Natural killer cell (primary cell): Measurements from ENCODE around the gene ELAVL1. TPM values are rescaled to one million over a fixed set of nuclear protein-coding genes. Genes with fewer than 3 reads are reported as not detected.
A peak's percentile ranks its signal among the peaks of the same experiment; 100 is the strongest.
"Not testable (repeated sequence)": the region's sequence is repeated elsewhere in the genome, so short reads cannot be mapped to it uniquely, and the experiment has no call there.

Experiments
- ATAC-seq, 3 donors: fragments of 150-1000 bp in 2 of 3; fragments of 200-7000 bp in 1 of 3; cut with Tn5 transposase; 1 replicate in 1 of 3; 2 replicates in 2 of 3; pipeline ENCODE4 v1.10.0; 2021; ENCODE audit warnings: mild to moderate bottlenecking in 2 of 3, moderate library complexity in 2 of 3
- DNase-seq, 2 donors: peaks; one replicate each; pipeline versions ENCODE4 v3.0.0 to v3.0.0-alpha.2; 2013 to 2021; ENCODE audit warnings: mixed read lengths in 1 of 2
- H3K27ac ChIP-seq: one replicate; pipeline ENCODE4 v1.5.1; 2013; ENCODE audit warnings: mild to moderate bottlenecking, low read length
- H3K27me3 ChIP-seq: one replicate; pipeline ENCODE4 v1.6.1; 2013; ENCODE audit warnings: low read length; ENCODE audit not compliant: control insufficient read depth, insufficient read depth
- H3K36me3 ChIP-seq: one replicate; pipeline ENCODE4 v1.6.1; 2013; ENCODE audit warnings: low read length; ENCODE audit not compliant: control insufficient read depth, insufficient read depth
- H3K4me1 ChIP-seq: one replicate; pipeline ENCODE4 v1.6.1; 2013; ENCODE audit warnings: low read length; ENCODE audit not compliant: control insufficient read depth, insufficient read depth
- H3K4me3 ChIP-seq: one replicate; pipeline ENCODE4 v1.5.1; 2013; ENCODE audit warnings: low read length
- H3K9me3 ChIP-seq: one replicate; pipeline ENCODE4 v1.6.1; 2013; ENCODE audit warnings: low read length; ENCODE audit not compliant: control insufficient read depth, insufficient read depth
- H3K27ac Mint-ChIP-seq, 2 donors: one replicate each; pipeline ENCODE4 v1.8.0; 2022; ENCODE audit warnings: mild to moderate bottlenecking in 2 of 2, mixed read lengths in 2 of 2, moderate library complexity in 1 of 2
- H3K27me3 Mint-ChIP-seq, 2 donors: one replicate each; pipeline ENCODE4 v1.8.0; 2022; ENCODE audit warnings: low read depth in 2 of 2, mixed read lengths in 2 of 2
- H3K36me3 Mint-ChIP-seq: one replicate; pipeline ENCODE4 v1.8.0; 2022; ENCODE audit warnings: mixed read lengths
- H3K4me1 Mint-ChIP-seq, 2 donors: one replicate each; pipeline ENCODE4 v1.8.0; 2022; ENCODE audit warnings: mixed read lengths in 2 of 2
- H3K4me3 Mint-ChIP-seq: one replicate; pipeline ENCODE4 v1.8.0; 2022; ENCODE audit warnings: mild to moderate bottlenecking, moderate library complexity, mixed read lengths
- H3K9me3 Mint-ChIP-seq, 2 donors: one replicate each; pipeline ENCODE4 v1.8.0; 2022; ENCODE audit warnings: mixed read lengths in 2 of 2
- WGBS: methylation state at CpG from one replicate; pipeline ENCODE4 v1.1.7; 2013; ENCODE audit warnings: missing lambda C conversion rate; ENCODE audit not compliant: insufficient coverage; 5-methylcytosine and 5-hydroxymethylcytosine counted together
- intact Hi-C: fragments of 100-400 bp; cut with micrococcal nuclease; formaldehyde crosslinking; loops from one replicate; pipeline ENCODE4 v1.14.2; 2022
- total RNA-seq, 4 donors: library from RNA; stranded (reverse); fragments of 120-200 nt in 1 of 4; gene quantifications; one replicate each; pipeline versions ENCODE4 v1.2.3 to v1.2.4, GENCODE V29; 2013 to 2022
- TF ChIP-seq, protein P1 (sequence below): fragments of 200-600 bp; IDR thresholded peaks from one replicate; pipeline ENCODE4 v1.8.0; 2022; ENCODE audit warnings: antibody characterized with exemption

ELAVL1 gene
- total RNA-seq, 3 donors from 2014 or later (not counting 1 experiment from before 2014, with no cell fraction given): 36.9 to 43.9 (median 43.8) TPM

- DNase-seq (no peak), ATAC-seq (no peak)
- H3K27me3 ChIP-seq: no peaks in the 10 kb centered on the region
- 97% methylated on average over 31 of the region's 32 CpGs for WGBS
- H3K9me3 ChIP-seq: no peaks in the 10 kb centered on the region
- H3K4me1 ChIP-seq: peaks cover 9% of the 10 kb centered on the region
- no peaks in the 10 kb centered on the region for H3K36me3 Mint-ChIP-seq
- intact Hi-C loops: no loop called here
- H3K27me3 Mint-ChIP-seq: no peaks in the 10 kb centered on the region
- peaks cover 59% of the 10 kb centered on the region for H3K36me3 ChIP-seq
- no peak overlapping the region for H3K27ac ChIP-seq
- no peak overlapping the region for H3K4me3 Mint-ChIP-seq
- H3K27ac Mint-ChIP-seq: no peak overlapping the region
- TF ChIP-seq, protein P1, sequence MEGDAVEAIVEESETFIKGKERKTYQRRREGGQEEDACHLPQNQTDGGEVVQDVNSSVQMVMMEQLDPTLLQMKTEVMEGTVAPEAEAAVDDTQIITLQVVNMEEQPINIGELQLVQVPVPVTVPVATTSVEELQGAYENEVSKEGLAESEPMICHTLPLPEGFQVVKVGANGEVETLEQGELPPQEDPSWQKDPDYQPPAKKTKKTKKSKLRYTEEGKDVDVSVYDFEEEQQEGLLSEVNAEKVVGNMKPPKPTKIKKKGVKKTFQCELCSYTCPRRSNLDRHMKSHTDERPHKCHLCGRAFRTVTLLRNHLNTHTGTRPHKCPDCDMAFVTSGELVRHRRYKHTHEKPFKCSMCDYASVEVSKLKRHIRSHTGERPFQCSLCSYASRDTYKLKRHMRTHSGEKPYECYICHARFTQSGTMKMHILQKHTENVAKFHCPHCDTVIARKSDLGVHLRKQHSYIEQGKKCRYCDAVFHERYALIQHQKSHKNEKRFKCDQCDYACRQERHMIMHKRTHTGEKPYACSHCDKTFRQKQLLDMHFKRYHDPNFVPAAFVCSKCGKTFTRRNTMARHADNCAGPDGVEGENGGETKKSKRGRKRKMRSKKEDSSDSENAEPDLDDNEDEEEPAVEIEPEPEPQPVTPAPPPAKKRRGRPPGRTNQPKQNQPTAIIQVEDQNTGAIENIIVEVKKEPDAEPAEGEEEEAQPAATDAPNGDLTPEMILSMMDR: no peak
- H3K4me1 Mint-ChIP-seq: peaks cover 0 to 8% of the 10 kb centered on the region in 2 donors
- H3K9me3 Mint-ChIP-seq: no peaks in the 10 kb centered on the region
- H3K4me3 ChIP-seq: no peak overlapping the region
Measured at GRCh38 chr19:7932276-7932929, 73.0 kb downstream of the ELAVL1 start.

GRCh38 chr19:7931221-7932061, 74.0 kb downstream of the ELAVL1 start:
- no peak overlapping the region for H3K27ac ChIP-seq
- H3K36me3 ChIP-seq: peaks cover 53% of the 10 kb centered on the region
- Mint-ChIP-seq H3K4me3 (no peak overlapping the region), H3K27ac (peak overlapping the region in 1 of 2 donors; percentile 80), H3K9me3 (no peaks in the 10 kb centered on the region), H3K27me3 (no peaks in the 10 kb centered on the region), H3K4me1 (peaks cover 0 to 11% of the 10 kb centered on the region in 2 donors), H3K36me3 (no peaks in the 10 kb centered on the region)
- 96% methylated on average over 36 of the region's 36 CpGs for WGBS
- no peak overlapping the region for H3K4me3 ChIP-seq
- H3K9me3 ChIP-seq: no peaks in the 10 kb centered on the region
- peaks cover 10% of the 10 kb centered on the region for H3K4me1 ChIP-seq
- intact Hi-C loops: no loop called here
- DNase-seq (no peak), ATAC-seq (no peak)
- no peaks in the 10 kb centered on the region for H3K27me3 ChIP-seq
- TF ChIP-seq, protein P1: no peak

GRCh38 chr19:7930765-7931164, 74.7 kb downstream of the ELAVL1 start:
- Mint-ChIP-seq H3K9me3 (no peaks in the 10 kb centered on the region), H3K27me3 (no peaks in the 10 kb centered on the region), H3K4me3 (no peak overlapping the region), H3K36me3 (no peaks in the 10 kb centered on the region), H3K27ac (peak overlapping the region in 1 of 2 donors; percentile 80), H3K4me1 (peaks cover 0 to 14% of the 10 kb centered on the region in 2 donors)
- Histone ChIP-seq H3K27ac (no peak overlapping the region), H3K4me3 (no peak overlapping the region), H3K27me3 (no peaks in the 10 kb centered on the region), H3K4me1 (peaks cover 14% of the 10 kb centered on the region), H3K9me3 (no peaks in the 10 kb centered on the region), H3K36me3 (peaks cover 49% of the 10 kb centered on the region)
- ATAC-seq (no peak), DNase-seq (no peak)
- TF ChIP-seq, protein P1: no peak
- intact Hi-C loops: no loop called here
- 91% methylated on average over 7 of the region's 7 CpGs for whole genome bisulfite sequencing

DNA sequence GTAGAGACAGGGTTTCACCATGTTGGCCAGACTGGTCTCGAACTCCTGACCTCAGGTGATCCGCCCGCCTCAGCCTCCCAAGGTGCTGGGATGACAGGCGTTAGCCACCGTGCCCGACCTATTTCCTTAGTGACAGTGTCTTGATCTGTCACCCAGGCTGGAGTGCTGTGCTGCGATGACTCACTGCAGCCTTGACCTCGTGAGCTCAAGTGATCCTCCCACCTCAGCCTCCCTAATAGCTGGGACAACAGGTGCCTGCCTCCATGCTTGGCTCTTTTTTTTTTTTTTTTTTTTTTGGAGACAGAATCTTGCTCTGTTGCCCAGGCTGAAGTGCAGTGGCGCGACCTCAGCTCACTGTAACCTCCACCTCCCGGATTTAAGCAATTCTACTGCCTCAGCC, 75.4 kb downstream of the ELAVL1 start:
- H3K27me3 ChIP-seq, H3K27me3 Mint-ChIP-seq, H3K36me3 Mint-ChIP-seq, ATAC-seq, H3K4me3 Mint-ChIP-seq, H3K4me3 ChIP-seq, intact Hi-C loops, DNase-seq, H3K9me3 Mint-ChIP-seq, H3K9me3 ChIP-seq, H3K27ac ChIP-seq: not testable (repeated sequence)
- Mint-ChIP-seq H3K4me1 (peaks cover 0 to 18% of the 10 kb centered on the region in 2 donors), H3K27ac (peak overlapping the region in 1 of 2 donors; percentile 80)
- Histone ChIP-seq H3K4me1 (peaks cover 16% of the 10 kb centered on the region), H3K36me3 (peaks cover 44% of the 10 kb centered on the region)
- WGBS: 79% methylated on average over 11 of the region's 11 CpGs
